ENCODE results near the gene DUSP19. TPM values are rescaled to one million over a fixed set of nuclear protein-coding genes. Genes with fewer than 3 reads are reported as not detected.

Gene DUSP19
- total and polyA plus RNA-seq, 2 of the 13 experiments (the other 11 are each of a cell fraction or from before 2014, with no cell fraction given) = 1.3 to 1.9 TPM

- Histone ChIP-seq H3K9ac (ENCODE audit: insufficient read depth, low read depth, low read length) (peak within 1 kb of the TSS; percentile 85), H3K79me2 (ENCODE audit: insufficient read depth, low read length) (peaks cover 49% of the 10 kb centered on the region), H3K27ac (ENCODE audit: extremely low read length, insufficient read depth, low read length) (peak within 1 kb of the TSS; percentile 87), H3K36me3 (replicated peaks in 1 of 2; ENCODE audit: control insufficient read depth in 1 of 2, insufficient read depth in 2 of 2, low read length in 2 of 2) (peaks cover 0 to 11% of the 10 kb centered on the region in 2 experiments; a peak in 2 of 5 replicates), H3K4me1 (ENCODE audit: insufficient read depth, low read length) (peaks cover 34% of the 10 kb centered on the region), H3K4me2 (ENCODE audit: low read depth, low read length) (peak within 1 kb of the TSS; percentile 99), H3K9me3 (ENCODE audit: low read length) (no peaks in the 10 kb centered on the region), H2AFZ (ENCODE audit: low read length) (peak within 1 kb of the TSS; percentile 99), H4K20me1 (ENCODE audit: insufficient read depth, low read length) (no peaks in the 10 kb centered on the region), H3K4me3 (replicated peaks in 1 of 3; ENCODE audit: insufficient read depth in 1 of 3, low read depth in 2 of 3, low read length in 3 of 3) (peak within 1 kb of the TSS; percentile 81 to 90 (median 87)), H3K27me3 (ENCODE audit: control insufficient read depth in 1 of 2, insufficient read depth in 2 of 2, low read length in 2 of 2) (no peaks in the 10 kb centered on the region; a peak in 1 of 5 replicates)
- ChIA-PET CTCF (ENCODE audit: low intra/inter-chr PET ratio, low total read pairs) (no interaction called here), POLR2A (interaction anchor here (0.7 to 3.5 kb wide), 5 partner anchors 33 to 409 kb away, joined by 3 to 17 read pairs (median 4); partner anchors contain the start of genes DNAJC10, DUSP19 and NCKAP1)
- peak; percentile 93 for FAIRE-seq
- WGBS (ENCODE audit: low lambda C conversion rate) = under 1% methylated on average over 29 of the region's 43 CpGs
- TSS peak; percentile 71 for BruUV-seq (replicated peaks)
- ATAC-seq = peak; percentile 93
- intact Hi-C loops (cut with micrococcal nuclease; ENCODE audit: unreplicated experiment) (loop anchor here (1.0 kb wide), 2 partner anchors 46 to 86 kb away; partner anchors contain the start of genes DUSP19 and NCKAP1), in situ Hi-C loops (cut with HindIII; ENCODE audit: extremely low pct_ligation_motif_present, low pct_unique_long_range_greater_than_20kb) (no loop called here)
- DNase-seq (ENCODE audit: low spot score) = peak; percentile 93
- TF ChIP-seq RFX3 (CRISPR knock-in tag; IDR thresholded peaks at IDR 0.05) (no peak), ZFP36 (IDR thresholded peaks at IDR 0.05; ENCODE audit: borderline replicate concordance, low read depth, low read length, partially characterized antibody) (no peak), ZNF251 (CRISPR knock-in tag; IDR thresholded peaks at IDR 0.05) (no peak), ZNF781 (CRISPR knock-in tag; IDR thresholded peaks at IDR 0.05; ENCODE audit: borderline replicate concordance, not compliant biosample characterization) (peak; percentile 74), NKX3-1 (CRISPR knock-in tag; IDR thresholded peaks at IDR 0.05) (no peak), ZC3H13 (CRISPR knock-in tag; IDR thresholded peaks at IDR 0.05) (peak; percentile 84; the same call in 1 of the 2 replicates), NR2F2 (IDR thresholded peaks at IDR 0.05; ENCODE audit: borderline replicate concordance, low read depth) (peak; percentile 24; the same call in 1 of the 2 replicates), ZFX (CRISPR knock-in tag; IDR thresholded peaks at IDR 0.05; ENCODE audit: low read depth) (peak; percentile 83), ZZZ3 (CRISPR knock-in tag; IDR thresholded peaks at IDR 0.05; ENCODE audit: borderline replicate concordance) (no peak), YY1 (IDR thresholded peaks at IDR 0.05; ENCODE audit: insufficient read depth, insufficient replicate concordance, low read depth, low read length) (peak; percentile 100), ETS1 (CRISPR knock-in tag; IDR thresholded peaks at IDR 0.05) (no peak), ZMYM3 (CRISPR knock-in tag; IDR thresholded peaks at IDR 0.05) (no peak), ZMAT3 (CRISPR knock-in tag; conservative IDR thresholded peaks at IDR 0.05) (no peak; the same call in none of the 2 replicates), EZH2 (conservative IDR thresholded peaks at IDR 0.05; ENCODE audit: low read depth, low read length) (no peak), DMTF1 (CRISPR knock-in tag; IDR thresholded peaks at IDR 0.05) (no peak), RXRB (CRISPR knock-in tag; IDR thresholded peaks at IDR 0.05; ENCODE audit: borderline replicate concordance) (peak; percentile 56; the same call in 1 of the 2 replicates), AKAP8 (CRISPR knock-in tag; IDR thresholded peaks at IDR 0.05) (no peak), MXI1 (IDR thresholded peaks at IDR 0.05; ENCODE audit: borderline replicate concordance, low read depth, low read length) (peak; percentile 96), SSRP1 (CRISPR knock-in tag; IDR thresholded peaks at IDR 0.05) (no peak; the same call in 1 of the 2 replicates), EEA1 (CRISPR knock-in tag; IDR thresholded peaks at IDR 0.05; ENCODE audit: borderline replicate concordance) (peak; percentile 28; the same call in 1 of the 2 replicates), ZNF747 (CRISPR knock-in tag; IDR thresholded peaks at IDR 0.05; ENCODE audit: borderline replicate concordance) (peak; percentile 85), PAWR (CRISPR knock-in tag; IDR thresholded peaks at IDR 0.05; ENCODE audit: borderline replicate concordance) (no peak)
These were observed 45.8 kb downstream of the DUSP19 start, which contains the start of gene NUP35 for GRCh38 chr2:183124222-183124956. Gene NUP35, plus strand, starts transcription at chr2:183124443. Its CDS starts 15 bp downstream, at chr2:183124458.
